ENCODE data around the gene DDN.

DDN gene

DNA sequence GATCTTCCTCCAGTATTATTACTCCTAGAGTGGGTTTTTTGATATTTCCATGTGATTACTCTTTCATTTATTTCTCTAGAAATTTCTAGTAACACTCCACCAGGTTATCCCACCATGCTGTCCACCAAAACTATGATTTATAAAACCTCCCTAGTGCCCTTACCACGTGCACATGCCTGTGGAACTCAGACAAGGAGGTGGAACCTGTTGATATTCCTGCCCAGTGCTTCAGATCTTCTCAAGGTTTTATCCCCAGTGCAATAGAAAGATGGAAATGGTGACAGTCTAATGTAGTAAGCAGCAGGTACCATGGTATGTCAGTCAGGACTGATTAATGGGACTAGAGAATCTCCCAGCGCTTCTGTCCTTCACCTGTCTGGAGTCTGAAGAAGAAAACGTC lies 38.3 kb downstream of the DDN start:
- DNase-seq = no peak

- no peak for DNase-seq
Observed at GRCh38 chr12:48958049-48958388, 41.2 kb downstream of the DDN start.

GRCh38 chr12:48957141-48958048 lies 41.8 kb downstream of the DDN start, which contains the start of gene ARF3:
Gene ARF3 (minus strand): TSS chr12:48957487. CDS start chr12:48941095, 16,392 bp downstream.
- peak; percentile 68 to 82 for DNase-seq

DNA sequence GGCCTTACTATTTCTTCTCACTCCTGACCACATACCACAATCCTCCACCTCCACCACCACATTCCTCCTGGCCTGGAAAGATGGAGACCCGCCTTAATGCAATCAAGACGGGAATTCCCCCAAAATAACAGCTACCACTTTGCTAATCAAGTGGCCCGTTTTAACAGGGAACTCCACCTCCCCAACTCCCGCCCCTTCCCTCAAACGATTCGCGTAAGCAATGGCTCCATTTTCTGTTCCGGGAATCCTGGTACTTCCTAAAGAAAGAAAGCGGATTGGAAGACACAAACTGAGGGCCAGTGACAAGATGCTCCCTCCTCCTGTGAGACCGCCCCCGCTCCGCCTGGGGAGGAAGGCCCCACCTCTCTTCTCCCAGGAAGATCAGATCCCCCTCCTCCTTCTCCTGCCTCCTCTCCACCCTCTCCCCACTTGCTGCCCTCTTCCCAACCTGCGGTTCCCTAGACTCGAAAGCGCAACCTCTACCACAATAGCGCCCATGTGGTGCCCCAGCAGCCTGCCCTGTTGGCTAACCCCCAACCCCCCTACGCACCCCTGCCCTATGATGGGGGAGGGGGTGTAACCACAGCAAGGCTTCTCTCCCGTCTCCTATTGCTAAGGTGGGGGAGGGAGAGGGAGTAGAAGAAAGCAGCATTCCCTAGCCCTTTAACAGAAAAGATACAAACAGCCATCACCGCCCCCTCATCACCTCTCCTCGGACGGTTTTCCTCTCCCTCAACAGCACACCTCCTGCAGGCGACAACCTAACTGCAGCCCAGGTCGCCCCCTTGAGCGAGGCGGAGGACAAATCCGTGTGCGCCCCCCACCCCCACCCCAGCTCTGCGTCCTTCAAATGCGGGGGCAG lies 42.7 kb downstream of the DDN start:
- DNase-seq = no peak

GRCh38 chr12:48954841-48955501 lies 44.2 kb downstream of the DDN start:
- DNase-seq = peak in 1 of 2 donors; percentile 73

DNA sequence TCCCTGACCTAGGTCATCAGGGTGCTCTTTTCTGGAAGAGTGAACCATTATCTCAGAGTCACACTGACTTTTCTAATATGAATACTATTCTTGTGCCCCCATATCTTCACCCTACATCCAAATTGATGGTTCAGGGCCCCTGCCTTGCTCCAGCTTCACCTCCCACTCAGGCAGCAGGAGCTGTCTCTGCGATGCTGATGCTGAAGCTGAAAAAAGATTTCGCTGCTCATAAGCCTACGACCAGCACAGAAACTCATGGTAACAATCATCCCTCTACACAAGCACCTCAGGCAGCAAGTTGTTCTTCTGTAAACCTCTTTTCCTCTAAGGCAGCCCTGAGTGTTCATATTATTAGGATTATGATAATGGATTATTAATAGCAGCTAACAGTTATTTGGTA lies 45.1 kb downstream of the DDN start:
- DNase-seq = no peak

- DNase-seq = no peak
Observed at GRCh38 chr12:48952691-48953090, 46.5 kb downstream of the DDN start.

- no peak for DNase-seq
Observed at GRCh38 chr12:48947727-48948126, 51.4 kb downstream of the DDN start.

DNA sequence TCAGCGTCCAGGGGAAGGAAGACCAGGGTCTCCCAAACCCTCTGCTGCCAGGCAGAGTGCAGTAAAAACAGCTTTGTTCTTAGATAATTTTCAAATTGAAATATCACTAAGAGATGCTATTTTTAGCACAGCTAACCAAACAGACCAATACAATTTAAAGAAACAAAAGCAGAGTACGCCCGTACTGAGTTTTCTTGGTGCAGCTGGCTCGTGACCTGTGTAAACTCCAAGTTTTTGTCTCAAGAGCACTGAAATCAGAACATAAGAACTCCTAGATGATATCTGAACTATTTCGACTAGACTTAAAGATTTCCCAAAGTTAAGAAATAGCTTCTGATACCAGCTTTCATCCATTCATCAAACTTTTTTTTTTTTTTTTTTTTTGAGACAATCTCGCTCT lies 52.2 kb downstream of the DDN start:
- DNase-seq = no peak

DNA sequence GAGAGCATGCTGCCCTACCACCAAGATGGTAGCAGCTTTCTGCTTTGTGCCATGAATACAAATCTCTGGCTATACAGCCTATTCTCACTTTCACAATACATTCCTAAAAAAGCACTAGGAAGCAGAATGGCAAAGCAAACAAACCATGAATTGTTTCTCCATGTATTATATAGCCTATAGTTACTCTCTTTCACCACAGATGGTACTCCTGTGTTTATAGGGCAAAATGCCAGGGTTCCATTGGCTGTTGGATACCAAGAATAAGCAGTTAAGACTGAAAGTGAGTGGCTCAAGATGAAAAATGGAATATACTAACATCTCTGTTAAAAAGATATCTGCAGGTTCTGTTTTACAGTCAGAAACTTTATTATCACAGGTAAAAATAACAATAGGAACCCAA lies 53.0 kb downstream of the DDN start:
- no peak for DNase-seq

Data from bone marrow (tissue), 2 donors.